ENCODE data around the gene ADAM29.

- TF ChIP-seq CTCF (IDR thresholded peaks at IDR 0.05; ENCODE audit: low read length) (no peak), EZH2 (optimal IDR thresholded peaks at IDR 0.05; ENCODE audit: low read depth, low read length) (no peak)
Measured at GRCh38 chr4:174907508-174907907, 10.7 kb upstream of the ADAM29 start.

Data from MM.1S (cell line).